ENCODE measurements around the gene P3H2.
"Not testable (repeated sequence)": the region's sequence is repeated elsewhere in the genome, so short reads cannot be mapped to it uniquely, and the experiment has no call there.

Gene P3H2, protein sequence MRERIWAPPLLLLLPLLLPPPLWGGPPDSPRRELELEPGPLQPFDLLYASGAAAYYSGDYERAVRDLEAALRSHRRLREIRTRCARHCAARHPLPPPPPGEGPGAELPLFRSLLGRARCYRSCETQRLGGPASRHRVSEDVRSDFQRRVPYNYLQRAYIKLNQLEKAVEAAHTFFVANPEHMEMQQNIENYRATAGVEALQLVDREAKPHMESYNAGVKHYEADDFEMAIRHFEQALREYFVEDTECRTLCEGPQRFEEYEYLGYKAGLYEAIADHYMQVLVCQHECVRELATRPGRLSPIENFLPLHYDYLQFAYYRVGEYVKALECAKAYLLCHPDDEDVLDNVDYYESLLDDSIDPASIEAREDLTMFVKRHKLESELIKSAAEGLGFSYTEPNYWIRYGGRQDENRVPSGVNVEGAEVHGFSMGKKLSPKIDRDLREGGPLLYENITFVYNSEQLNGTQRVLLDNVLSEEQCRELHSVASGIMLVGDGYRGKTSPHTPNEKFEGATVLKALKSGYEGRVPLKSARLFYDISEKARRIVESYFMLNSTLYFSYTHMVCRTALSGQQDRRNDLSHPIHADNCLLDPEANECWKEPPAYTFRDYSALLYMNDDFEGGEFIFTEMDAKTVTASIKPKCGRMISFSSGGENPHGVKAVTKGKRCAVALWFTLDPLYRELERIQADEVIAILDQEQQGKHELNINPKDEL

DNA sequence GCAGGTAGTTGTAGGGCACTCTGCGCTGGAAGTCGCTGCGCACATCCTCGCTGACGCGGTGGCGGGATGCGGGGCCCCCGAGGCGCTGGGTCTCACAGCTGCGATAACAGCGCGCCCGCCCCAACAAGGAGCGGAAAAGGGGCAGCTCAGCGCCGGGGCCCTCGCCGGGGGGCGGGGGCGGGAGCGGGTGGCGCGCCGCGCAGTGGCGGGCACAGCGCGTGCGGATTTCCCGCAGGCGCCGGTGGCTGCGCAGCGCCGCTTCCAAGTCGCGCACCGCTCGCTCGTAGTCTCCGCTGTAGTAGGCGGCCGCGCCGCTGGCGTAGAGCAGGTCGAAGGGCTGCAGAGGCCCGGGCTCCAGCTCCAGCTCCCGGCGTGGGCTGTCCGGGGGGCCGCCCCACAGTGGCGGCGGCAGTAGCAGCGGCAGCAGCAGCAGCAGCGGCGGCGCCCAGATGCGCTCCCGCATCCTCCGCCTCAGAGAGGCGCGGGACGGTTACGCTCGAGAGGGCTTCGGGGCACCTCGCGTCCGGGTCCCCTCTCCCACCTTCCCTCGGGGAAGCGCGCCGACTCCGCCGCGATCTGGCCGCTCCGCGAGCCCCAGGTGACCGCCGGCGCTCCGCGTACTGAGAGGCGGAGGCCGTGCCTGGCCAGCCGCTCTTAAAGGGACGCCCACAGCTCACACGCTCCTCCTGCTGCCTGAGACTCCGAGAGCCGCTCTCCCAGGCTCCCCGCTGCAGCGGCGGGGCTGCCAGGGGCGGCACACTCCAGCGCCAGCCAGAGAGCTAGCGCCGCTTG is at the start of gene P3H2:
P3H2 (minus strand) TSS at position 629 of the 792 bp plus-strand sequence; CDS start at position 463, 166 bp downstream.
- DNase-seq: peak; percentile 65

DNA sequence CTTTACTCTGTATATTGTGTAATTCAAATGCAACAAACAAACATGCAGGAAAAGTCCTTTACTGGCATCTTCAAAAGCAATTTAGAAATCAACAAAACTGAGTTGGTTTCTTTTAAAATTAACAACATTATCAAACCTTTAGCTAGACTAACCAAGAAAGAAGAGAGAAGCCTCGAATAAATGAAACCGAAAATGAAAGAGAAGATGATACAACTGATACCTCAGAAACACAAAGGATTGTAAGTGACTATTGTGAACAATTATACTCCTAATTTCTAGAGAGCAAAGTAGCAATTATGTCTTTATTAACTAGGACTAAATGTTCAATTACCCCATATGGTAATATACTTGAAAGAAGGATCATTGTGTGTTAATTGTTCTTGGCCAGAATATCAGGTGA is 49.2 kb upstream of the P3H2 start:
- no peak for DNase-seq

DNA sequence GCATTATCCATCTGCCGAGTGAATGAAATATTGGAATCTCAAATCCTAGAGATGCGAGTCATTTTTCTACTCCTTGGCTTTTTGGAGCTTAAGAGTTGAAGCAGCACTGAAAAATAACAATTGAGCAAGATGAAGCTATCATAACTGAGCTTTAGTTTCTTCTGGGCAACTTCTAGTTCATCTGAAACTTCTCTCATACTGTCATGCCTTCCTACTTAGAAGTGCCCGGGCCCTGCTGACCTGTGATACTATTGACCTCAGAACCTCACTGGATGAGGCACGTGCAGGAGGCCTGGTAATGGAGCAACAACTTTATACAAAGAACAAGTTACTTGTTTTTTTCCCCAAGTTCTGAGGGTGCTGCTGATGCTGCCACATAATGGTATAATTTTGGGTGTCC is 48.5 kb upstream of the P3H2 start:
- DNase-seq: no peak

DNA sequence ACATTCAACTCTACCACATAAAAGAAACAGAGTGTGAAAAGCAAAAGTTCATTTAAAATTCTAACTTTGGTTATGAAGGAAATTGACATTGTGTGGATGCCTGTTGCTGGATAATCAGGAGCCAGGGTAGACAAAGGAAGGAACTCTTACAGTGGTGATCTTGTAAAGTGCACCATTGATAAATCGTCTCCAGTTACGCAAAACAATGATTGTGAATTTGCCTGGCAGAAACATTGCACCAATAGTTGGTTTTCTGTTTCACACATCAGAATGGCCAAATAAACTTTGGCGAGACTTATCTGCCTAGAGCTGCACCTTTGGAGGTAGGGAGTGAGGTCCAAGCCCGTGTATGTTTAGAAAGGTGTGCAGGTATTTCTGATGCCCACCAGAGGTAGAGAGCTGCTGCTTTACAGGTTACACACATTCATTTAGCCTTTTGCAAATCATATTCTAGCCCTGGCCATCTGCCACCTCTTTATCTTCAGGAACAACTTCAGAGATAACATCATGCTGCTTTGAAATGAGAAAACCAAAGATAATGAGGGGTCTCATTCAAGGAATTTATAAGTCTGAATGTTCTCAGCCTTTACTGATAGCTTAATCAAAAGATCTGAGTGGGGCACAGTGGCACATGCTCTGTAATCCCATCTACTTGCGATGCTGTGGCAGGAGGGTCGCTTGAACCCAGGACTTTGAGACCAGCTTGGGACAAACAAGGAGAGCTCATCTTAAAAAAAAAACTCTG is 47.4 kb upstream of the P3H2 start:
- no peak for DNase-seq

DNA sequence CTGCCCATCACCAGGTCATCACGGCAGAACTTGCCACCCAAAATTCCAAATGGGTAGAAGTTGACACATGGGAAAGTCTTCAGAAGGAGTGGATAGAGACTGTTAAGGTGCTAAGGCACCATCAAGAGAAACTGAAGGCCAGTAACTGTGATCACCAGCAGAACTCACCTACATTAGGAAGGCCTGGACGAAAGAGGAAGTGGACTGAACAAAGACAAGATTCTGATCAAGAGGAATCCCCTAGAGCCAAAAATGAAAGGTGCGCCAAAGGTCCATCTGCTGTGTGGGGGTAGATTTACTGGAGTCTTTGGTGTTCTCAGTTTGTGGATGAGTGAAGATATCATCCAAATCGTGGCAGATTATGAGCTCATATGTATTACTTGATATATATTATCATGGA is 46.3 kb upstream of the P3H2 start:
- no peak for DNase-seq

DNA sequence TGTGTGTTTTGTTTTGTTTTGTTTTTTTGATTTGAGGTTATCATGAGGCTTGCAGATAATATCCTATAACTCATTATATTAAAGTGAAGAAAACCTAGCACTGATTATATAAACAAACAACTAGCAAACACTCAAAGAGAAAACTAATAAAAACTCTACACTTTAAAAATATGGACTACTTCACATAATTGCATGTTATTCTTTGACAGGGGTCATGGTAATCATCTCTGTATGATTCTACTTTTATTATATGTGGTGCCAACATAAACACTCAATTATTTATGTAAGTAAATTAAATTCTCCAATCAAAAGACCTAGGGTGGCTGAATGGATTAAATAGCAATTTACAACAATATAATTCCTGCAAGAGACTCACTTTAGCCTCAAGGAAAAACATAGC is 44.6 kb upstream of the P3H2 start:
- DNase-seq: no peak

DNA sequence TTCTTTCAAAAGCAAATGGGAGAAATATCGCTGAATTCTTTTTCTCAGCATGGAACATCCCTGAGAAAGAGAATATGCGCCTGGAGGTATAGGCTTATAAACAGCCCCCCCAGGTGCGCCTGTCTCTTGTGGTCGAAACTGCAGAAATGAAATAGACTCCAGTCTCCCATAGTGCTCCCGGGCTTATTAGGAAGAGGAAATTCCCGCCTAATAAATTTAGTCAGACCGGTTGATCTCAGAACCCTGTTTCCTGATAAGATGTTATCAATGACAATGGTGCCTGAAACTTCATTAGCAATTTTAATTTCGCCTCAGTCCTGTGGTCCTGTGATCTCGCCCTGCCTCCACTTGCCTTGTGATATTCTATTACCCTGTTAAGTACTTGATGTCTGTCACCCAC is 41.3 kb upstream of the P3H2 start:
- DNase-seq: not testable (repeated sequence)

DNA sequence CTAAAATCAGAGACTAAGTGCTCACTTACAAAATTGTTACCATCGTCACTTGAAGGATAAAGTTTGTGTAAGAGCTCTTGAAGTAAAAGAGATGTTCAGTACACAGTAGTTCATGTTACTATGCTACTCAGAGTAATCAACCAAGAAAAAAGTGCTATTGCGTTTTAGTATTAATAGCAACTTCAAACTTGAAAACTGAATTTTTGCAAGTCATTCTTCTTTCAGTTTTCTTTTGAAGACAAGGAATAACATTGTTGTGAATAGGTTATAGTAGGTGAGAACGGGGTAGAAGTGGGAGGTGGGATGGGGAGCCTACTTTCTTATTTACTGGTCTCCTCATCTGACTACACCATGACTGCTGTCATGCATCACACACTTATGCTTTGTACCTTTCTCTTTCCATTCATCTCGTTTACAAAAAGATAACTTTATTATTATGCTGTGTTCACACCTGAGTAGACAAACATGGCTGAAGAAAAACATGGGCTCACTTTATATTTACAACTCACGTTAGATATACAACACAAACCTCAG is 39.3 kb upstream of the P3H2 start:
- DNase-seq: no peak

DNA sequence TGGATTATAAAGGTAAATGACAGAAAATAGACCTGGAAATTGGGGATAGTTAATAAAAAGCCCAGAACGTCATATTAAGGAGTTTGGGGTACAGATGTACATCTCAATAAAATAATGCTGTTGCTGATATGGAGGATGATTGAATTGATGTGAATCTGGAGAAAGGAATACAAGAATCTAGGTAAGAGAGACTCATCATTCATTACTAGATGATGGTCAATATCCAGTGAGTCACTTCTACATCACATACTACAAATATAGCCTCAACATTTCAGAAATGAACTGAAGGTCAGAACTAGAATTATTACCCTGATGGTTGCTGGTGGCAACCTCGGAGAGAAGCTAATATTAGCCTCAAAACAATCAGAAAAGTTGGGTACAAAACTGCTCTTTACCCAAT is 37.6 kb upstream of the P3H2 start:
- DNase-seq: no peak

DNA sequence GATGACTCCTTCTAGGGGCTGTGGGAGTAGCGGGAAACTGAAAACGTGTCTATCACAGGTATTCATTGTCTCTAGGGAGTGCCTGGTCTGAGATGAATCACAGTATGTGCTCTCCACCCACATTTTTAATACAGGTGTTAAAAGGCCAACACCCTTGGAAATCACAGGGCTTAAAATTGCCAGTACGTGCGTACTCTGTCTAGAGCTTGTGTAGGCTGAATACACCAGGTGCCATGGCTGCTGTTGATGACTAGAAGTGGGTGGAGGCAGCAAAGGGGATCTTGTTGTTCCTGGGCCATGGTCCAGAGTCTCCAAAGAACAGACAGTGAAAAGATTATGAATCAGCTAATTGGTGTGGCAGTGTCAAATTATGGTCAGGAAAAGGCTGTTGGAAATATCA is 35.1 kb upstream of the P3H2 start:
- no peak for DNase-seq

DNA sequence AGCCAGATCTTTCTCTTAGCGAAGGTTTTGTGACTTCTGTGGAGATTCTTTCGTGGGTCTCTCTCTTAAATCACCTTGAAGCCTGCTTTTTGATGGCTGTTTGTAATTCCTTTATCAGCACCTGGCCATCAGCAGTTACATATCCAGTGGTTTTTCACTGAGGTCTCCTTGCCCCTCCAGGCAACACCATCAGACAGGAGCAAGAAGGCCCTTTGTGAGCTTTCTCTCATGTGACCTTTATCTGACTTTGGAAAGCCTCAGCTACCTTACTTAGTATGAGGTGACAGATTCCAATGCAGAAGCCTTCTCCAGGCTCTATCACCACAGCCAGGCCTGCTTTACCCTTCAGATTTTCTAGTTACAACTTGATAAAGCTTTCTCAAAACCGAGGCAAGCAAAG is 30.0 kb upstream of the P3H2 start:
- DNase-seq: peak; percentile 5

DNA sequence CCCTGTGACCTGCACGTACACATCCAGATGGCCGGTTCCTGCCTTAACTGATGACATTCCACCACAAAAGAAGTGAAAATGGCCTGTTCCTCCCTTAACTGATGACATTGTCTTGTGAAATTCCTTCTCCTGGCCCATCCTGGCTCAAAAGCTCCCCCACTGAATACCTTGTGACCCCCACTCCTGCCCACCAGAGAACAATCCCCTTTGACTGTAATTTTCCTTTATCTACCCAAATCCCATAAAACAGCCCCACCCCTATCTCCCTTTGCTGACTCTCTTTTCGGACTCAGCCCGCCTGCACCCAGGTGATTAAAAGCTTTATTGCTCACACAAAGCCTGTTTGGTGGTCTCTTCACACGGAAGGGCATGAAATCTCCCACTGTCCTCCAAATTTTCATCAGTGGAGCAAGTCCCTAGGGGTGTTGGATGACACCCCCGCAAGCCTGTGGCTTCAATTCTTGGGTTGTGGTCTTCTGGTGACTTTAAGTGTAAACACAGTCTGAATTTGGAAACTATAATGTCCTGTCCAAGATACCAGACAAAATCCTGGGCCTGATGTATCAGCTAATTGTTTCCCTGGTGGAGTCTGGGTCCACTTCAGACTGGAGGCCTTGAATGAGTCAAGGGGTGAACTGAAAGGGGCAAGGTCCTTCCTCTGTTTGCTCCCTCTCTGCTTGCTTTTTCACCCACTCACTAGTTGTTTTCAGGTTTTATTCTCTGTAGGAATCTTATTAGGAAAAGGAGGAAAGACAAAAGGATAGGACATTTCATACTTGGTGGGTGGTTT is 29.3 kb upstream of the P3H2 start:
- not testable (repeated sequence) for DNase-seq

DNA sequence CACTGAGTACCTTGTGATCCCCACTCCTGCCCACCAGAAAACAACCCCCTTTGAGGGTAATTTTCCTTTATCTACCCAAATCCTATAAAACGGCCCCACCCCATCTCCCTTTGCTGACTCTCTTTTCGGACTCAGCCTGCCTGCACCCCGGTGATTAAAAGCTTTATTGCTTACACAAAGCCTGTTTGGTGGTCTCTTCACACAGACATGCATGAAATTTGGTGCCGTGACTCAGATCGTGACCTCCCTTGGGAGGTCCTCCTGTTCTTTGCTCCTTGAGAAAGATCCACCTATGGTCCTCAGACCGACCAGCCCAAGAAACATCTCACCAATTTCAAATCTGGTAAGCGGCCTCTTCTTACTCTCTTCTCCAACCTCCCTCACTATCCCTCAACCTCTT is 24.1 kb upstream of the P3H2 start:
- not testable (repeated sequence) for DNase-seq

DNA sequence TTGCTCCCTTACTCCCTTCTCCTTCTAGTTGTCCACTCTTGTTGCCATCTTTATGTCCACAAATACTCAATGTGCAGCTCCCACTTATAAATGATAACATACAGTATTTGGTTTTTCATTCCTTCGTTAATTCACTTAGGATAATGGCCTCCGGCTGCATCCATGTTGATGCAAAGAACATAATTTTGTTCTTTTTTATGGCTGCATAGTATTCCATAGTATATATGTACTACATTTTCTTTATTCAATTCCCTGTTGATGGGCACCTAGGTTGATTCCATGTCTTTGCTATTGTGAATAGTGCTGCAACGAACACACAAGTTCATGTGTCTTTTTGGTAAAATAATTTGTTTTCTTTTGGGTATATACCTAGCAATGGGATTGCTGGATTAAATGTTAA is 21.3 kb upstream of the P3H2 start:
- DNase-seq: no peak

DNA sequence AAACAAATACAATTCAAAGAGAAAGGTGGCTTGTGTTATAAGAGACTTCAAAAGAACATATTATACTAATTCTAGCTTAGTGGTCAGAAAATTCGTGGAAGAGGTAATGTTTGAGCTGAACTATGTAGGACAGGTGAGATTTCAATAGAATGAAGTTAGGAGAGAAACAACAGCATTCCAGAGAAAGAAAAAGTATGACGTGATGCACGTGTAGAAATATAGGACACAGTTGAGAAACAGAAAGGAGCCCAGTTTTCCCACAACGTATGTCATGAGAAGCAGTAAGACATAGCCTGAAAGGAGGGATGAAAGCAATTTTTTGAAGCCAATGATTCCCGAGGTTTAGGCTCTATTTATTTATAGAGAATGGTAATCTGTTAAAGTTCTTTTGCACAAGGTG is 18.7 kb upstream of the P3H2 start:
- DNase-seq: no peak

DNA sequence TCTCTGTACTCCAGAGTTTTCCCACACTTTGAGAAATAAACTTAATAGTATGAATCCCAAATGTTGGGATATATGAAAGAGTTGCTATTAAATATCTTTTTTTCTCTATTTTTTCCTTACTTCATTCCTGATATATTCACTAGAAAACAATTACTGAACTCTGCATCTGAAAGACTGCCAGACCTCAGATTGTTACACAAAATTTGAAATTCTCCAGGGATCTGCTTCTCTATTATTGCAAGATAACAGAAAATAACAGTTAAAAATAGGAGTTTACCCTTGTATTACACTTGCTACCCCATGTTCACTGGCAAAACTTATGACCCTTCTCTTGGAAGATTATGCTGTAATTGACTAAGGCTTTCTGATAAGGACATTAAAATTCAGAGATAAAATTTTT is 11.7 kb upstream of the P3H2 start:
- no peak for DNase-seq

DNA sequence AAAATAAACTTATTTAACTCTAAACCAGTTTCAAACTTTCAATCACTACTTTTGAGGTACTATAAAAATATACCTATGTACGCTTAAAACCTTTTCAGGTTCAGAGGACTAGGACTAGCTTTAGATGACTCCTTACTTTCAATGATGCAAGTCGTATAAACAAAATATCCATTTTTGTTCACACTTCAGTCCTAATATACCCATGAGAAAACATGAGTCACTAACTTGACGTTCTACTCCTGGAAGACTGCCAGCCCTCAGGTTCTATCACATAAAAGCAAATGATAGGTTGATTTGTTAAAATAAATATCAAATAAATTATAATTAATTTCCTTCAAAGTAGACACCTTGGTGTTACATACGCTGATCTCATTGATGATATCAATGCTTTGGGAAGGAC is 10.6 kb upstream of the P3H2 start:
- DNase-seq: peak; percentile 9

DNA sequence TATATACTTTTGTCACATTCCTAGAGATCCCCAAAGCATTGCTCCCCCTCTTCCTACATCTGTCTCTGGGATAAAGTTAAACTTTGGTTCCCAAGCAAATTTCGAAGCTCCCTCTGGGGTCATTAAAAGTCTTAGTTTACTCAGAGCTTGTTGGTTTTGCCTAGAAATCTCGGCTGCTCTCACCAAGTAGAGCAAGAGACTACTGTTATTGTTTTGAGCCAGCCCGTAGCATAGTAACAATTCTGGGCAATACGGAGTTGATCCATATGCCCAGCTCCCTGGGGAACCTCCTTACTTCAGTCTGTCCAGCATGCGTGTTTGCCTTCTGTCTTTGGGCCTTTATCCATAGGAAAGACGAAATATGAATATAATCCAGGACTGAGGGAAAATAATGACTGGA is 10.0 kb upstream of the P3H2 start:
- no peak for DNase-seq

DNA sequence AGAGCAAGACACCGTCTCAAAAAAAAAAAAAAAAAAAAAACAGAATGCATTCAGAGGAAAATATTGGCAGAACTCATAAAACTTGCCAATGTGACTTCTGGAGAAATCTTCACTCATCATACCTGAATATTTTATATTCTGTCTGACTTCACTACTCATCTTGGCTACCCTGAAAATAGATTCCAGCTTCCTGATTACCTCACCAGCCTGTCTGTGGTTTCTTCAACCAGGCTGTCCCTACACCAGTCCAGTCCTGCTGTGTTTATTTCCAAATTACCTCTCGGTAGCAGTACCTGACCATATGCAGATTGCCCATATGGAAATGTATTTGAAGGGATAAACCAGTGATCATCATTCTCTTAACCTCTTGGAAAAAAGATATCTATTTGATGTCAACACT is 9.3 kb upstream of the P3H2 start:
- no peak for DNase-seq

DNA sequence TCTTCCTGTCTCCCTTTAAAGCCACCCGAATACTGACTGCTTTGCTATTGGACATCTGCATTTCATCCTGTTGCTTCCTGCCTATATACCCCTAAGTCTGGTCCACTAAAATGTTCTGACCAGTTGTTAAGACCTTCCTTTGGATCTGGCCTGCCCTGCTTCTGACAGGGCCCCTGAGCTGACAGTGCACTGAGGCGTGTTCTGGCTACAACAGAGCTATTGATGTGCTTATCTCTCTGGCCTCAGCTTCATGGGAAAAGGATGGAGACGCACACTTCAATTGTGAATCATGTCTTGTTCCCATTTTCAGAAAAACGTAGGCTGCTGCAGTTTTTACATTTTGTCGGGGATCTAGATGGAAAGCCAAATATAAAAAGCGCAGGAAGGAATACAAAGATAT is 7.1 kb upstream of the P3H2 start:
- no peak for DNase-seq

DNA sequence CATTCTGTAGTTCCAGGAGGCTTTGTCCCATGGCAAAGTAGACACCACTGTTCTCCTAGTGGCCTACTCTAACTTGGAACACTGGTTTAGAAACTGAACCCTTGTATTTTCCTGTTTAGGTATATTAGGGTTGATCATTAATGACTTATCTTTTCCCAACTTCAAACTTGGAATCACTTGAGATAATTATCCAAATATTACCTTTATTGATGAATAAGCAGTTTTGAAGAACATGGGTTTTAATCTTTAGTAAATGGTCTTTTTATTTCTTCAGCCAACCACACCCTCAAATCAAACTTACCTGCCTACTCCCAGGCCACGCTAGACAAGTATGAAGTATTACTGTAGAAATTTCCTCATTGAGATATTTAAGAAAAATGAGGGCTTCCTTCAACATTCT is 6.5 kb upstream of the P3H2 start:
- DNase-seq: no peak
